SW480 (cell line): ENCODE results near the gene KANK3.
"Not testable (repeated sequence)": the region's sequence is repeated elsewhere in the genome, so short reads cannot be mapped to it uniquely, and the experiment has no call there.

Experiments
- DNase-seq: peaks from one replicate; pipeline ENCODE4 v3.0.0-alpha.2; 2016; ENCODE audit warnings: low spot score

The KANK3 gene

DNA sequence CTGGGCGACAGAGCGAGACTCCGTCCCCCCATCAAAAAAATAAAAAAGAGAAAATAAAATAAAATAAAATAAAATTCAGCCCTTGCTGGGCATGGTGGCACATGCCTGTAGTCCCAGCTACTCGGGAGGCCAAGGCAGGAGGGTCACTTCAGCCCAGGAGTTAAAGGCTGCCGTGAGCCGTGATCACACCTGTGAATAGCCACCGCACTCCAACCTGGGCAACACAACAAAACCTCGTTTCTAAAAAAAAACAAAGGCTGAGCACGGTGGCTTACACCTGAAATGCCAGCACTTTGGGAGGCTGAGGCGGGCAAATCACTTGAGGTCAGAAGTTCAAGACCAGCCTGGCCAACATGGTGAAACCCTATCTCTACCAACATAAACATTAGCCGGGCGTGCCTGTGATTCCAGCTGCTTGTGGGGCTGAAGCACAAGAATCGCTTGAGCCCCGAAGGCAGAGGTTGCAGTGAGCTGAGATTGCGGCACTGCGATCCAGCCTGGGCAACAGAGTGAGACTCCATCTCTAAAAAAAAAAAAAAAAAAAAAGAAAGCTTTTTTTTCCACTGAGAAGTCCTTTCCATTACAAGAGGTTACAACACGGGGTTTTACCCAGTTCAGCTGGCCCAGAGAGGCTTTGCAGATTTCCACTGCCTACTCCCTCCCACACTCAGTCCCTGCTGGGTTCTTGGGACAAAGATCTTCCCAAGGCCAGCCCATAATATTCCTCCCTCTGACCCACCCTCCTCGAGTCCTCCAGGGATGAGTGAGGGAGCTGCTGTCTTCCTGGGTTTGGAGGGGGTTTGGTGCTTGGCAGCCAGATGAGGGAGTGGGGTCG, 27.3 kb upstream of the KANK3 start:
- DNase-seq = no peak

DNA sequence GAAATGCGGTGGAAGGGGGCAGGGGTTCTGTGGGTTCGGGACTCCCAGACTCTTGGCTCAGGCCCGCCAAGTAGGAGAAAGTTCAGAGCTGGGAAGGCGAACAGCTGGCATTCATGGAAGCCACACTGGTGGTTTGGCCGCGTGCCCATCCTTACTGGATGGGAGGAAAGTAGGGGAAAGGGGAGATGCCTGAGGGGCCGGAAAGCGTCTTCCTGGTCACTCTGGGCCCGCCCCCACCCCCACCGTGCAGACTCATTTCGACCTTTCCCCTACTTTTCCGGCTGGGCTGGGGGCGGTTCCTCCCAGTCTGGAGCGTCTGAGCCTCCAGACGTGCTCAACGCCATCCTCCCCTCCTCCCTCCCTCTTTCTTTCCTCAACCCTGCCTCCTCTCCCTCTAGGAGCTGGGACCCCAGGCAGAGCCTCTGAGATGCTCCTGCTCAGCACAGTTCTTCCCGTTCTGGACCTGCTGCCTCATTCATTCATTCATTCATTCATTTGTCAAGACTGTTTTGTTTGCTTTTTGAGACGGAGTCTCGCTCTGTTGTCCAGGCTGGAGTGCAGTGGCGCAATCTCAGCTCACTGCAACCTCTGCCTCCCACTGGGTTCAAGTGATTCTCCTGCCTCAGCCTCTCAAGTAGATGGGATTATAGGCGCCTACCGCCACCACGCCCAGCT, 24.4 kb upstream of the KANK3 start:
- peak; percentile 80 for DNase-seq

DNA sequence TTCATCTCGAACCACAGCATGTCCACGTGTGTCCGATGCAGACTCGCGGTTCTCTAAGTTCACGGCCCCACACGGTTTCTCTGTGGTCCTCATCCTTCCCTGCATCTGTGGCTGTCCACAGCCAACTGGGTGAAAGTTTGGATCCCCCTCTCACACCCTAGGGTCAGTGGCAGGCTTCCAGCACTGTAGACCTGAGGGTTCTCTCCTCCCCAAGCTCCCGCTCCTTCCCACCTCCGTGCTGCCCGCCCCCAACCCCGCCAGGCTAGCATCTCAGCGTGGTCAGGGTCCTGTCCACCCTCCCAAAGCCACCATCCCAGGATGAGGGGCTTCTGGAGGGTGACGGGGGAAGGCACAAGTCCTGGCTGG, 23.9 kb upstream of the KANK3 start:
- no peak for DNase-seq

DNA sequence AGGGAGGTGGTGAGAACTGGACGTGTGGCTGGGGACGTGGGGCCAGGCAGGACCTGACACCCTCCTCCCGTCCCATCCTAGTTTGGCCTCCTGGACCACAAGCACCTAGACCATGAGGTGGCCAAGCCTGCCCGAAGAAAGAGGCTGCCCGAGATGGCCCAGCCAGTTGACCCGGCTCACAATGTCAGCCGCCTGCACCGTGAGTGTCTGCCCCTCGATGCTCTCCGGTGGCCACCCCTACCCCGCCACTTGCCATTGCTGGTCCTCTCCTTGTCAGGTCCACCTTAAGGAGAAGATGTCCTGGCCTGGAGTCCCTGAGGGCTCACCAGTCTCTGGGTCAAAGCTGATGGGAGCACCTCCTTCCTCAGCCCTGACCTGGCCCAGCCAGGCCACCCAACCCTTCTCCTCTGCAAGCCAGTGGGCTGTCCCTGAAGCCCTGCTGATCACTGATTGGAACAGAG, 23.1 kb upstream of the KANK3 start:
- no peak for DNase-seq

DNA sequence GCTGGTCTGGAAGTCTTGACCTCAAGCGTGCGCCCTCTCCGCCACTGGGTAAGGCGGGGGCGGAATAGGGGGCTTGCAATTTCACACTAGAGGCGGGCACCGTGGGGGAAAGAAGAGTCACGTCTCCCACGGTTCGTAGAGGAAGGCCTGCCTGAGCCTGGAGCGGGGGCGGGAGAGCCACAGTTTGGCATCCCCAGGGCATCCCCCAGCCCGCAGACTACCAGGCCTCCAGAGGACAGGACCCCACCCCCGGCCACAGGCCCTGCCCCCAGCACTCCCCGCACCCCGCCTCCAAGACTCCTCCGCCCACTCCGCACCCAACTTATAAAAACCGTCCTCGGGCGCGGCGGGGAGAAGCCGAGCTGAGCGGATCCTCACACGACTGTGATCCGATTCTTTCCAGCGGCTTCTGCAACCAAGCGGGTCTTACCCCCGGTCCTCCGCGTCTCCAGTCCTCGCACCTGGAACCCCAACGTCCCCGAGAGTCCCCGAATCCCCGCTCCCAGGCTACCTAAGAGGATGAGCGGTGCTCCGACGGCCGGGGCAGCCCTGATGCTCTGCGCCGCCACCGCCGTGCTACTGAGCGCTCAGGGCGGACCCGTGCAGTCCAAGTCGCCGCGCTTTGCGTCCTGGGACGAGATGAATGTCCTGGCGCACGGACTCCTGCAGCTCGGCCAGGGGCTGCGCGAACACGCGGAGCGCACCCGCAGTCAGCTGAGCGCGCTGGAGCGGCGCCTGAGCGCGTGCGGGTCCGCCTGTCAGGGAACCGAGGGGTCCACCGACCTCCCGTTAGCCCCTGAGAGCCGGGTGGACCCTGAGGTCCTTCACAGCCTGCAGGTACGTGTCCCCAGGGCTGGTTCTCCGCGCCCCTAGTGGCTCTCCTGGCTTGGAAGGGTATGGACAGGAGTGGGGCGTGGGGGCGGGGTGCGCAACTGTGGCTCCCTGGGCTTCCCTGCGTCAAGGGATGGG, 21.0 kb upstream of the KANK3 start, which contains the start of gene ANGPTL4:
ANGPTL4 (plus strand) TSS at position 353 of the 969 bp plus-strand sequence; CDS start at position 520, 167 bp downstream.
- peak; percentile 36 for DNase-seq

DNA sequence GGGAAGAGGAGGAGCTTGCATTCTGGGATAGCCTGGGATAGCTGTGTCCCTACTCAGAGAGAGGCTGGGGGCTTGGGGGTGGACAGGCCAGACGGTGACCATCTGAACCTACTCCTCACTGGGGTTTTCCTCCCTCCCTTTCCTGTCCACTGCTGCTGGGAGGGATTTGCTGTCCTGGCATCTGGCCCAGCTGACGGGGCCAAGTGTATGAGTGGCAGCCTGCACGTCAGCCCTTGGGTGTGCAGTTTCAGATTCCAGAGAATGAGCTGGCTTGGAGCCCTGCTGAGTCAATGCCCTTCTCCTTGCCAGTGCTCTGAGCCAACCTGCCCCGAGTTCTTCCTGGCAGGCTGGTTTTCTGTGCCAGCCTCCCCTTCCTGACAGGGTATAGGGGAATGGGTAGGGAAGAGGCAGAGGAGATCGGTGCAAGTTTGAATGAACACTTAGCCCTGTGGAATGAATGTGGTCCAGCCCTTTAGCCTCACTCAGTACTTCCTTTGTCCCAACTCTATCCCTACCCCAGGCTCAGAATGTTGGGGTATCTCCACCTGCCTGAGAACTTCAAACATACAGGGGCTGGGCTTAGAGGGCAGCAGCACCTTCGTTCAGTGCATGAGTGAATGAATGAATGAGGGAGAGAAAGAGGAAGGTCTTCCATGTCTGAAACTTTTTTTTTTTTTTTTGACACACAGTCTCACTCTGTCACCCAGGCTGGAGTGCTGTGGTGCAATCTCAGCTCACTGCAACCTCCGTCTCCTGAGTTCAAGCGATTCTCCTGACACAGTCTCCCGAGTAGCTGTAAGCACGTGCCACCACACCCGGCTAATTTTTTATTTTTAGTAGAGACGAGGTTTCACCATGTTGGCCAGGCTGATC, 19.1 kb upstream of the KANK3 start:
- DNase-seq = peak; percentile 86

DNA sequence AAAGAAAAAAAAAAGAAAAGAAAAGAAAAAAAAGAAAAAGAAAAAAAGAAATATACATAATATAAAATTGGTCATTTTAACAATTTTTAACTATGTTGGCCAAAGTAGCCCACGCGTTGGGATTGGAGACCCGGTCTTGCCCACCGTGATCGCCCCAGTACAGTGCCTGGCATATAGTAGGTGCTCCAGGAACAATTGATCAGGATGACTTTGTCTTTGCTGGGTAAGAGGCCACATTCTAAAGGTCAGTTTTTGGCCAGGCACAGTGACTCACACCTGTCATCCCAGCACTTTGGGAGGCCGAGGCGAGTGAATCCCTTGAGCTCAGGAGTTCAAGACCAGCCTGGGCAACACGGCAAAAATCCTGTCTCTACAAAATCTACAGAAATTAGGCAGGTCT, 17.1 kb upstream of the KANK3 start:
- DNase-seq = no peak

DNA sequence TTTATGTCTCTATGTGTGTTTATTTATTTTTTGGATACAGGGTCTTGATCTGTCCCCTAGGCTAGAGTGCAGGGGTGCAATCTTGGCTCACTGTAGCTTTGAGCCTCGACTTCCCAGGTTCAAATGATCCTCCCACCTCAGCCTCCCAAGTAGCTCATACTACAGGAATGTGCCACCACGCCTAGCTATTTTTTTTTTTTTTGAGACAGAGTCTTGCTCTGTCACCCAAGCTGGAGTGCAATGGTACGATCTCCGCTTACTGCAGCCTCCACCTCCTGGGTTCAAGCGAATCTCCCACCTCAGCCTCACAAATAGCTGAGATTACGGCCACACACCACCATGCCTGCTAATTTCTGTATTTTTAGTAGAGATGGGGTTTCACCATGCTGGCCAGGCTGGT, 15.9 kb upstream of the KANK3 start:
- no peak for DNase-seq

DNA sequence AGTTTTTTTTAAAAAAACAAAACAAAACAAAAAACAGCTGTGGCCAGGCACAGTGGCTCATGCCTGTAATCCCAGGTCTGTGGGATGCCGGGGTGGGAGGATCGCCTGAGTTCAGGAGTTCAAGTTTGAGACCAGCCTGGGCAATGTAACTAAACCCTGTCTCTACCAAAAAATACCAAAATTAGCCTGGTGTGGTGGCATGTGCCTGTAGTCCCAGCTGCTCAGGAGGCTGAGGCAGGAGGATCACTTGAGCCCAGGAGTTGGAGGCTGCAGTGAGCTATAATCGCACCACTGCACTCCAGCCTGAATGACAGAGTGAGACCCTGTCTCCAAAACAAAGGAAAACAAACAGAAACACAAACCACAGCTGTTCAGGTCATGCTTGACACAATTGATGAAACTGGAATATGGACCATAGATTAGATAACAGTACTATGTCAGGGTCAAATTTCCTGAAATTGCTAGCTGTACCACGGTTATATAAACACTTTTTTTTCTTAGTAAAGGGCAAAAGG, 14.0 kb upstream of the KANK3 start:
- no peak for DNase-seq

DNA sequence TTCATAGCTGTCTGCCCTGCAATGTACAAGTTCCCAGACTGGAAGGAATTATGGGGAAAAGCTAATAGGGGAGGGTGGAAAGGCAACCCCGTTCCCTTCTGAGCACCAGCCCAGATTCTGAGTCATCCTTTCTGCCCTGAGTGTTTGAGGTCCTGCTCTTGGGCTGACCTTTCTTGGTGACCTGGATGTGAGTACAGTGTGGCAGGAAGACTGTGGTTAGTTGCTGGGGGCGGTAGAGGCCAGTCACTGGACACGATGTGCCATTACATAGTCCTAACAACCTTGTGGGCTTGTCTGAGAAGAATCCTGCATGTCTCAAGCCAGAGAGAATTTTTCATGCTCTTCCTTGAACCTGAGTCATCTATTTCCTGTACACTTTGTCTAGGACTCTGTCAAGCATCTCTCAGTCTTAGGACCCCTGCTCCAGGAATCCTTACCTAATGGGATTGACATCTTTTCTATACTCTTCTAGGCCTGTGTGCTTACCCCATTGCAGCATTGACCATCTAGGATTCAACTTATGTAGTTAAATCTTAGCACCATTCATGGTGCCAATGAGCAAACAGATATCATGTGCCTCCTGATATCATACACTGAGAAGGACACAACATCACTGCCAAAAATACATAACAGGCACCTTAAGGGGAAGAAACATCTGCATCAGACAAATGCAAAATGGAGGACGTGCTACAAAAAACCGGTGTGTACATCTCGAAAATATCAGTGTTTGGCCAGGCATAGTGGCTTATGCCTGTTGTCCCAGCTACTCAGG, 12.8 kb upstream of the KANK3 start:
- peak; percentile 79 for DNase-seq

DNA sequence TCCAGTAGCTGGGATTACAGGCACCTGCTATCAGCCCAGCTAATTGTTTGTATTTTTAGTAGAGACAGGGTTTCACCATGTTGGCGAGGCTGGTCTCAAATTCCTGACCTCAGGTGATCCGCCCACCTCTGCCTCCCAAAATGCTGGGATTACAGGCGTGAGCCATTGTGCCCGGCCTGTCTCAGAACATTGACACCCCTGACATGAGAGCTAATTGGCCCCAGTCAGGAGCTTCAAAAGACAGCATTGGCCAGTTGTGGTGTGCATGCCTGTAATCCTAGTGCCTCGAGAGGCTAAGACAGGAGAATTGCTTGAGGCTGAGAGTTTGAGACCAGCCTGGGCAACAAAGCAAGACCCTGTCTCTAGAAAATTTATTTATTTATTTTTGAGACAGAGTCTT, 9.8 kb upstream of the KANK3 start:
- DNase-seq = not testable (repeated sequence)

DNA sequence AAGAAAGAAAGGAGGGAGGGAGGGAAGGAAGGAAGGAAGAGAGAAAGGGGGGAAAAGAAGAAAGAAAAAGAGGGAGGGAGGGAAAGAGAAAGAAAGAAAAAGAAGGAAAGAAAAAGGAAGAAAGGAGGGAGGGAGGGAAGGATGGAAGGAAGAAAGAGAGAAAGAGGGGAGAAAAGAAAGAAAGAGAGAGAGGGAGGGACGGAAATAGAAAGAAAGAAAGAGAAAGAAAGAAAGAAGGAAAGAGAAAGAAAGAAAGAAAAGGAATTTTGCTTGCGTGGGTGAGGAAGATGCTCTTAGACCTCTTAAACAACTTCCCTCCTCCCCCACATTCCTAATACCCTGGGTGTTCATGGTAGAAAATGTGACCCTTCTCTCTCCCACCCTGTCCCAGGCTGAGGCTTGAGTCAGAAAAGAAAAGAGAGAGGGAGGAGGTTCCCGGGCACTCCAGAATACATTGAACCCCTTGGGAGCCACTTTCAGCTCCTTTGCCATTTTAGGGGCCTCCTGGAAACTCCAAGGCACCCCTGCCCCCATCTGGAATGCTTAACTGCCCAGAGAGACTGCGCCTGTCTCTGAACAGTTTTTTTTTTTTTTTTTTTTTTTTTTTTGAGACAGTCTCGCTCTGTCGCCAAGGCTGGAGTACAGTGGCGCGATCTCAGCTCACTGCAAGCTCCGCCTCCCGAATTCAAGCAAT, 9.2 kb upstream of the KANK3 start:
- no peak for DNase-seq

DNA sequence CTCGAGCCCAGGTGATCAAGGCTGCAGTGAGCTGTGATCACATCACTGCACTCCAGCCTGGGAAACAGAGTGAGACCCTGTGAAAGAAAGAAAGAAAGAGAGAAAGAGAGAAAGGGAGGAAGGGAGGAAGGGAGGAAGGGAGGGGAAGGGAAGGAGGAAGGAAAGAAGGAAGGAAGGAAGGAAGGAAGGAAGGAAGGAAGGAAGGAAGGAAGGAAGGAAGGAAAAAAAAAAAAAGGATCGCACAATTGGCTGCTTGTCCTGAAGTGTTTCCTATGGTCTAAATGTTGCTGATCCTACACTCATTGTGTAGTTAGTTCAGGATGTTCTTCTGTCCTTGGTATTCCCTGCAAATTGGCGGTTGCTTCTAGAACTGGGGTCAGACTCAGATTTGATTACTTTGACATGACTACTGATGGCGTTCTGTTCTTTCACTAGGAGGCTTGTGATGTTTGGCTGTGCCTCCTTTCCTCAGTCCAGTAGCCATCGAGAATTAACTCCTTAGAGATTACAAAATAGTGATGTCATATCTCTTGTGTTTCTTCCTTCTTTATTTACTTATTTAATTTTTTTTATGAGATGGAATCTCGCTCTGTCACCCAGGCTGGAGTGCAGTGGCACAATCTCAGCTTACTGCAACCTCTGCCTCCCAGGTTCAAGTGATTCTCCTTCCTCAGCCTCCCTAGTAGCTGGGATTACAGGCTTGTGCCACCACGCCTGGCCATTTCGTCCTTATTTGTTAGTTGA, 6.7 kb upstream of the KANK3 start:
- DNase-seq = not testable (repeated sequence)

DNA sequence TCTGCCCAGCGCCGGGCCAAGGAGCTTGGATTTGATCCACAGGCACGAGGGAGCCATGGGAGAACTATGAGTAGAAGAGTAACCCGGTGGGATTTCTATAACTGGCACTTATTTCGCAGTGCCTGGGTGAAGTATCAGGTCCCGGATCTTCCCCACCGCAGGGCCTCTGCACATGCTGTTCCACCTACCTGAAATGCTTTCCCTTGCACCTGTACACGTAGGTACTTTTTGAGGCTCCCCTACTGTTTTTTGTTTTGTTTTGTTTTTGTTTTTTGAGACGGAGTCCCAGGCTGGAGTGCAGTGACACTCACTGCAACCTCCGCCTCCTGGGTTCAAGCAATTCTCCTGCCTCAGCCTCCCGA, 402 bp upstream of the KANK3 start:
- no peak for DNase-seq

DNA sequence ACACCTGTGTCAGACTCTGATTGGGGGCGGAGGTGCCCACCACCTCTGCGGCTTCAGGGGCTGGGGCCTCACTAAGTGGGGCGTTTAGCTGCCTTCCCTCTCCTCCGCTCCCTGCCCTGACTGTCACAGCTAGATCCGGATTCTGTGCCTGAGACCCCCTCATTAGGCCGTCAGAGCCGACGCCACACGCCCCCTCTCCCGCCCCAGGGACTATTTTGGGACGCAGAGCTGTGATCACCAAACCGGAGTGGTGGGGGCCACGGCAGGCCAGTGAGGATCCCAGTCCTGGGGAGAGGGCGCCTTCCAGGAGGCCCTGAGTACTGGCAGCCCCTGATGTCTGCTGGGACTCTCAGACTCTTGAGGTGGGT, 762 bp downstream of the KANK3 start:
- no peak for DNase-seq

DNA sequence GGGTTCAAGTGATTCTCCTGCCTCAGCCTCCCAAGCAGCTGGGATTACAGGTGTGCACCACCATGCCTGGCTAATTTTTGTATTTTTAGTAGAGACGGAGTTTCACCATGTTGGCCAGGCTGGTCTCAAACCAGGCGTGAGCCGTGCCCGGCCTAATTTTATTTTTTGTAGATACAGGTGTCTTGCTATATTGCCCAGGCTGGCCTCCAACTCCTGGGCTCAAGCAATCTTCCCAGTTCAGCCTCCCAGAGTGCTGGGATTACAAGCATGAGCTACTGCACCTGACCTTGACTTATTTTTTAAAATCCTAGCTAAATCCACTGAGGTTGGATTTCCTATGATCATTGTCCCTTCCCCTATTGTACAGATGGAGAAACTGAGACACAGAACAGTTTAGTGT, 1.6 kb downstream of the KANK3 start:
- not testable (repeated sequence) for DNase-seq

DNA sequence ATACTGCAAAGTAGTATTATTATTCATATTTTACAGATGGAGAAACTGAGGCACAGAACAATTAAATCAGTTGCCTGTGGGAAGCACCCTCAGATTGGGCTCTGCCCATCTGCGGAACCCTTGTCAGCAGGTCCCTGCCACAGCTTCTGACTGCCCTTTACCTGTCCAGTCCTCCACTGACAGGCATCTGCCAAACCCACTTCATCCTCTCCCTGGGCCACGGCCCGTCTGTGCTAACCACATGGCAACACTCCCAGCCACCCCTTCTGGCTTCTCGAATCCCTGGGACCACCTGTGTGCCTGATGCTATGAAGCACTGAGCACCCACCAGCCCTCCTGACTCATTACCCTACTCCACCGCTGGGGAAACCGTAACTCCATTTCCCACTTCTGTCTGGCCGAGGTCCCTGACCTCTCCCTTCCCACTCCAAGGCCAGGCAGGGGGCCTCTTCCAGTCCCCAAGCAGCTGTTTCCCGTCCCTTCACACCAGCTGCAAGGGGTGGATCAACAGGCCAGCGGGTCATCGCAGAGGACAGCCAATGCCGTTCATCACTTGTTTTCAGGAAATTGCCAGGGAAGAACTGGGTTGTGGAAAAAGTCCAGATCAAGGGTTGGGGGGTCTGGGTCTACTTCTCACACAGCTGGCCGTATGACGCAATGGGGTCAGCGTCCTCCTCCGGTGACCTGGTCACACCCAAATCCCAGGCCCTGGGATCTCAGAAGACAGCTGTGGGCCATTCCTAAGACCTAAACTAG, 2.5 kb downstream of the KANK3 start:
- DNase-seq = no peak

DNA sequence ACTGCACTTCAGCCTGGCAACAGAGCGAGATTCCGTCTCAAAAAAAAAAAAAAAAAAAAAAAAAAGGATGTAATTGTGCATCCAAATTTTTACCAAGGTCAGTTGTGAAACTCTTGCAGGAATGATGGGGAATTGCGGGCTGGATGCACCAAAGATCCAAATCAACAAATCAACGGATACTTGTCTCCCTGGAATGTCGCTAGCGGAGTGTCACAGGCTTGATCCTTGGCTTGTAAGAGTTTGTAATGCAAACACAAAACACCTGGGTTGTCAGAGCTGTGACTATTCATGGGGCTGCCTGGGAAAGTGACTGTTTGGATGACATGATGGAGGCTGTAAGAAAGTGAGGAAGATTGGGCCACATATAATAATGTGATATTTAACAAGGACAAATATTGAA, 4.2 kb downstream of the KANK3 start:
- no peak for DNase-seq
